B cell (primary cell): Measurements from ENCODE around the gene PREX1. TPM values are rescaled to one million over a fixed set of nuclear protein-coding genes. Genes with fewer than 3 reads are reported as not detected.

Source experiments
- ATAC-seq: fragments of 200-7000 bp; cut with Tn5 transposase; one replicate; pipeline ENCODE4 v1.10.0; 2021; ENCODE audit warnings: low read depth, mild to moderate bottlenecking, moderate number of reproducible peaks, moderate library complexity
- CTCF ChIA-PET: fragments of 350-600 bp; sonication (Branson Sonifier 250); formaldehyde crosslinking; loops from one replicate; lab custom pipeline; 2021; ENCODE audit warnings: antibody characterized with exemption, inconsistent platforms; lab: Charles Lee
- POLR2A ChIA-PET: fragments of 350-600 bp; sonication (Branson Sonifier 250); formaldehyde crosslinking; loops from one replicate; lab custom pipeline; 2021; ENCODE audit warnings: antibody characterized with exemption; lab: Charles Lee
- DNase-seq: peaks from one replicate; pipeline ENCODE4 v3.0.0; 2013
- H2AFZ ChIP-seq: 2 replicates; pipeline ENCODE4 v1.6.1; 2012; ENCODE audit warnings: mild to moderate bottlenecking, low read depth, low read length; ENCODE audit not compliant: insufficient read depth, poor library complexity, severe bottlenecking
- H3K27ac ChIP-seq, 2 donors: 1 replicate in 1 of 2; 2 replicates in 1 of 2; pipeline ENCODE4 v1.5.1; 2012 to 2013; ENCODE audit warnings: low read length in 2 of 2, mild to moderate bottlenecking in 2 of 2, moderate library complexity in 1 of 2
- H3K27me3 ChIP-seq, 4 experiments: fragments of 200-600 bp in 1 of 4; sonication (generic) in 1 of 4; replicated peaks in 1 of 4; 1 replicate in 2 of 4; 2 replicates in 2 of 4; pipeline versions ENCODE4 v1.6.1 to v1.7.0; 2013 to 2016; ENCODE audit warnings: low read length in 3 of 4, mild to moderate bottlenecking in 2 of 4, mixed read lengths in 1 of 4, moderate library complexity in 1 of 4; ENCODE audit not compliant: insufficient read depth in 4 of 4, control insufficient read depth in 3 of 4; ENCODE audit errors: control extremely low read depth in 1 of 4
- H3K36me3 ChIP-seq, 2 experiments: replicated peaks in 1 of 2; 1 replicate in 1 of 2; 2 replicates in 1 of 2; pipeline versions ENCODE4 v1.6.1 to v1.7.1; 2013; ENCODE audit warnings: low read length in 1 of 2; ENCODE audit not compliant: insufficient read depth in 2 of 2, control insufficient read depth in 1 of 2; ENCODE audit errors: control extremely low read depth in 1 of 2, extremely low read depth in 1 of 2
- H3K4me1 ChIP-seq, 2 donors: fragments of 200-600 bp in 1 of 2; sonication (generic) in 1 of 2; 1 replicate in 1 of 2; 2 replicates in 1 of 2; pipeline versions ENCODE4 v1.5.1 to v1.6.1; 2013 to 2017; ENCODE audit warnings: low read length in 2 of 2; ENCODE audit not compliant: control insufficient read depth in 2 of 2, insufficient read depth in 2 of 2
- H3K4me2 ChIP-seq: replicated peaks from 2 replicates; pipeline ENCODE3; 2012; ENCODE audit warnings: mild to moderate bottlenecking, low read depth, low read length; ENCODE audit not compliant: poor library complexity, severe bottlenecking
- H3K4me3 ChIP-seq, 5 experiments: fragments of 200-600 bp in 1 of 5; sonication (generic) in 1 of 5; 1 replicate in 3 of 5; 2 replicates in 2 of 5; pipeline versions ENCODE4 v1.5.1 to v1.7.0; 2011 to 2016; ENCODE audit warnings: low read length in 4 of 5, mild to moderate bottlenecking in 4 of 5, low read depth in 2 of 5, control low read depth in 1 of 5, moderate library complexity in 1 of 5; ENCODE audit not compliant: insufficient read depth in 1 of 5; ENCODE audit errors: control extremely low read depth in 1 of 5, extremely low read depth in 1 of 5
- H3K79me2 ChIP-seq: fragments of 200-600 bp; sonication (generic); one replicate; pipeline ENCODE4 v1.6.0; 2016; ENCODE audit warnings: low read length; ENCODE audit not compliant: control insufficient read depth, insufficient read depth
- H3K9ac ChIP-seq: fragments of 200-600 bp; sonication (generic); 2 replicates; pipeline ENCODE4 v1.6.1; 2017; ENCODE audit warnings: mild to moderate bottlenecking, low read length, moderate library complexity
- H3K9me3 ChIP-seq, 3 donors: one replicate each; pipeline versions ENCODE4 v1.6.1 to v1.7.1; 2013; ENCODE audit warnings: low read length in 2 of 3; ENCODE audit not compliant: control insufficient read depth in 2 of 3, insufficient read depth in 1 of 3; ENCODE audit errors: control extremely low read depth in 1 of 3
- H4K20me1 ChIP-seq: 2 replicates; pipeline ENCODE4 v1.6.0; 2012; ENCODE audit warnings: mild to moderate bottlenecking, low read length; ENCODE audit not compliant: insufficient read depth, control insufficient read depth, poor library complexity, severe bottlenecking
- H3K27ac Mint-ChIP-seq: one replicate; pipeline ENCODE4 v1.8.0; 2021; ENCODE audit warnings: mixed read lengths
- H3K27me3 Mint-ChIP-seq: one replicate; pipeline ENCODE4 v1.8.0; 2021; ENCODE audit warnings: mixed read lengths
- H3K4me1 Mint-ChIP-seq: one replicate; pipeline ENCODE4 v1.8.0; 2021; ENCODE audit warnings: mixed read lengths
- H3K4me3 Mint-ChIP-seq: one replicate; pipeline ENCODE4 v1.8.0; 2021; ENCODE audit warnings: mixed read lengths
- H3K9me3 Mint-ChIP-seq: one replicate; pipeline ENCODE4 v1.8.0; 2022; ENCODE audit warnings: mixed read lengths; ENCODE audit not compliant: insufficient read depth
- CTCF ChIP-seq: fragments of 200-600 bp; IDR thresholded peaks from one replicate; pipeline ENCODE4 v1.8.0; 2022; ENCODE audit warnings: antibody characterized with exemption, mild to moderate bottlenecking
- EZH2 ChIP-seq: IDR thresholded peaks from 2 replicates; pipeline ENCODE4 v1.6.1; 2012; ENCODE audit warnings: borderline replicate concordance, low read depth, mild to moderate bottlenecking, moderate library complexity, low read length; ENCODE audit not compliant: insufficient read depth, poor library complexity, severe bottlenecking
- WGBS: methylation state at CpG from one replicate; pipeline ENCODE4 v1.1.5; 2013; ENCODE audit warnings: missing lambda C conversion rate; ENCODE audit not compliant: insufficient coverage; 5-methylcytosine and 5-hydroxymethylcytosine counted together
- intact Hi-C: fragments of 100-400 bp; cut with micrococcal nuclease; formaldehyde crosslinking; loops from one replicate; pipeline ENCODE4 v1.10.0; 2022
- polyA plus RNA-seq: library from polyadenylated mRNA; depleted of rRNA; stranded (reverse); fragments of >200 nt; gene quantifications from 2 replicates; pipeline ENCODE4 v1.2.3, GENCODE V29; 2012
- total RNA-seq, 2 donors: library from RNA; stranded (reverse); fragments of 120-200 nt in 1 of 2; gene quantifications; 1 replicate in 1 of 2; 2 replicates in 1 of 2; pipeline versions ENCODE4 v1.2.3 to v1.2.4, GENCODE V29; 2013 to 2022

Gene PREX1
- total and polyA plus RNA-seq, 2 donors (not counting 1 experiment from before 2014, with no cell fraction given), result 79.1 to 99.4 TPM

- intact Hi-C loops, result no loop called here
- no peaks in the 10 kb centered on the region for H3K79me2 ChIP-seq
- no peak for DNase-seq
- H3K27ac Mint-ChIP-seq, result peak overlapping the region; percentile 28
- no peak overlapping the region for H3K4me3 ChIP-seq
- peaks cover 38 to 45% of the 10 kb centered on the region in 2 donors for H3K4me1 ChIP-seq
- TF ChIP-seq CTCF (no peak), EZH2 (no peak)
- POLR2A ChIA-PET, result no interaction called here
- H3K27me3 ChIP-seq, result no peaks in the 10 kb centered on the region
- H3K27ac ChIP-seq, result no peak overlapping the region
- no peak overlapping the region for H2AFZ ChIP-seq
- H3K9ac ChIP-seq, result no peak overlapping the region
- H3K4me1 Mint-ChIP-seq, result peaks cover 61% of the 10 kb centered on the region
- no peaks in the 10 kb centered on the region for H3K9me3 Mint-ChIP-seq
- H3K4me3 Mint-ChIP-seq, result no peak overlapping the region
- no peak for ATAC-seq
- H3K36me3 ChIP-seq, result no peaks in the 10 kb centered on the region
- 95% methylated on average over 5 of the region's 6 CpGs for WGBS
- CTCF ChIA-PET, result no interaction called here
- H3K4me2 ChIP-seq, result no peak overlapping the region
- no peaks in the 10 kb centered on the region for H4K20me1 ChIP-seq
- no peaks in the 10 kb centered on the region for H3K27me3 Mint-ChIP-seq
- H3K9me3 ChIP-seq, result peaks cover 0 to 2% (median 0%) of the 10 kb centered on the region in 3 donors
Observed at GRCh38 chr20:48843057-48843806, 15.4 kb upstream of the PREX1 start.

- Histone ChIP-seq H3K4me2 (peak overlapping the region; percentile 5), H3K9ac (no peak overlapping the region), H2AFZ (no peak overlapping the region), H4K20me1 (no peaks in the 10 kb centered on the region), H3K27ac (no peak overlapping the region), H3K4me1 (peaks cover 31 to 39% of the 10 kb centered on the region in 2 donors), H3K4me3 (no peak overlapping the region), H3K79me2 (no peaks in the 10 kb centered on the region), H3K9me3 (no peaks in the 10 kb centered on the region), H3K36me3 (no peaks in the 10 kb centered on the region), H3K27me3 (no peaks in the 10 kb centered on the region)
- H3K9me3 Mint-ChIP-seq, result no peaks in the 10 kb centered on the region
- ChIA-PET POLR2A (interaction anchor here (0.6 to 2.1 kb wide), 3 partner anchors 11 to 1421 kb away, joined by 4 to 6 read pairs (median 4); no protein-coding TSS in a partner anchor), CTCF (interaction anchor here (1.2 to 2.5 kb wide), 4 partner anchors 11 to 184 kb away, joined by 3 to 10 read pairs (median 4); no protein-coding TSS in a partner anchor)
- ATAC-seq (no peak), DNase-seq (no peak)
- TF ChIP-seq CTCF (no peak), EZH2 (no peak)
- H3K27ac Mint-ChIP-seq, result no peak overlapping the region
- intact Hi-C loops, result no loop called here
- peaks cover 53% of the 10 kb centered on the region for H3K4me1 Mint-ChIP-seq
- H3K4me3 Mint-ChIP-seq, result no peak overlapping the region
- H3K27me3 Mint-ChIP-seq, result no peaks in the 10 kb centered on the region
- WGBS, result 27% methylated on average over 2 of the region's 4 CpGs
Observed at GRCh38 chr20:48841875-48842529, 14.2 kb upstream of the PREX1 start.
